22Rv1 (cell line): Measurements from ENCODE around the gene TMTC2.

Source experiments
- CTCF ChIP-seq: fragments of 450-650 bp; IDR thresholded peaks from 2 replicates; pipeline ENCODE4 v1.5.1; 2017; ENCODE audit warnings: mild to moderate bottlenecking
- ZFX ChIP-seq: fragments of 450-650 bp; IDR thresholded peaks from 2 replicates; pipeline ENCODE4 v1.6.1; 2017; ENCODE audit warnings: antibody characterized with exemption, borderline replicate concordance

DNA sequence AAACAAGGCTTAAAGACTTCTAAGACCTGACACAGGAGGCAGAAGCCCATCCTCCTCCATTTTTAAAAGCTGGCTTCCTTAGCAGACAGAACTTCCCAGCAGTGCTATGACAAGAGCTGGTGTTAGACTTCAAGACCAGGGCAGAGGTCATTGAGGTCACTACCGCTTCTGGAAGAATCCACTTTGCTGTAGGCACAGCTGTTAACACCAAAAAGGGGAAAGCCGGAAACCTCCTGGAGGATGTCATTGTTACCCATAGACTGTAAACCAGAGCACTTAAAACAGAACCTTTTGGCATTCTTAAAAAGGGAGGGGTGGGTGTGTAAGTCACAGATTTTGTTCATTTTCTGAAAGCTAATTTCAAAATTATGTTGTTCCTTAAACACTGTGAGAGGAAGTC lies 445.7 kb downstream of the TMTC2 start:
- TF ChIP-seq CTCF: no peak
- TF ChIP-seq ZFX: no peak
